PC-9 (cell line): ENCODE results near the gene TRAPPC3L. TPM values are rescaled to one million over a fixed set of nuclear protein-coding genes. Genes with fewer than 3 reads are reported as not detected.

ENCODE experiments used
- BruUV-seq: library from RNA; stranded (reverse); fragments of 400-500 nt; replicated peaks from 2 replicates; lab custom pipeline; 2021; lab: Mats Ljungman, UMichigan
- CTCF ChIA-PET: fragments of 300-600 bp; sonication (Branson Sonifier 250); formaldehyde crosslinking; loops from one replicate; lab custom pipeline; 2022; ENCODE audit warnings: antibody characterized with exemption; lab: Charles Lee
- POLR2A ChIA-PET: fragments of 300-600 bp; sonication (Branson Sonifier 250); formaldehyde crosslinking; loops from one replicate; lab custom pipeline; 2022; ENCODE audit warnings: antibody characterized with exemption; ENCODE audit not compliant: unreplicated experiment; lab: Charles Lee
- DNase-seq, 2 experiments: peaks; one replicate each; pipeline versions ENCODE4 v3.0.0 to v3.0.0-alpha.2; 2015 to 2022; ENCODE audit warnings: mixed read lengths in 1 of 2
- H2AFZ ChIP-seq: fragments of 200-600 bp; sonication (generic); 2 replicates; pipeline ENCODE4 v1.8.1; 2017; ENCODE audit warnings: antibody characterized with exemption
- H3F3A ChIP-seq: fragments of 200-600 bp; sonication (generic); 2 replicates; pipeline ENCODE4 v1.8.1; 2017; ENCODE audit warnings: antibody characterized with exemption, mild to moderate bottlenecking, low read depth; ENCODE audit not compliant: insufficient read depth
- H3K27ac ChIP-seq: fragments of 200-600 bp; sonication (generic); 2 replicates; pipeline ENCODE4 v1.6.1; 2016; ENCODE audit warnings: mixed run types
- H3K27me3 ChIP-seq: fragments of 200-600 bp; sonication (generic); 2 replicates; pipeline ENCODE4 v1.6.1; 2016; ENCODE audit warnings: low read depth, mixed run types; ENCODE audit not compliant: insufficient read depth
- H3K36me3 ChIP-seq: fragments of 200-600 bp; sonication (generic); 2 replicates; pipeline ENCODE4 v1.6.1; 2016; ENCODE audit warnings: low read depth, mixed run types
- H3K4me1 ChIP-seq: fragments of 200-600 bp; sonication (generic); replicated peaks from 2 replicates; pipeline ENCODE4 v1.6.1; 2016; ENCODE audit warnings: mixed run types; ENCODE audit not compliant: insufficient read depth
- H3K4me2 ChIP-seq: fragments of 200-600 bp; sonication (generic); 2 replicates; pipeline ENCODE4 v1.6.1; 2017; ENCODE audit warnings: mixed run types
- H3K4me3 ChIP-seq: fragments of 200-600 bp; sonication (generic); 2 replicates; pipeline ENCODE4 v1.6.1; 2016; ENCODE audit warnings: mixed run types
- H3K79me2 ChIP-seq: fragments of 200-600 bp; sonication (generic); 2 replicates; pipeline ENCODE4 v1.6.1; 2017; ENCODE audit warnings: low read depth, mixed run types
- H3K9me2 ChIP-seq: fragments of 200-600 bp; sonication (generic); 2 replicates; pipeline ENCODE4 v1.8.1; 2017; ENCODE audit warnings: mild to moderate bottlenecking; ENCODE audit not compliant: insufficient read depth
- H3K9me3 ChIP-seq: fragments of 200-600 bp; sonication (generic); 2 replicates; pipeline ENCODE4 v1.8.1; 2016; ENCODE audit warnings: low read depth; ENCODE audit not compliant: insufficient read depth
- H4K20me1 ChIP-seq: fragments of 200-600 bp; sonication (generic); 2 replicates; pipeline ENCODE4 v1.8.1; 2017; ENCODE audit not compliant: insufficient read depth
- EZH2 ChIP-seq: fragments of 200-600 bp; sonication (generic); IDR thresholded peaks from 2 replicates; pipeline ENCODE4 v1.8.0; 2017; ENCODE audit warnings: antibody characterized with exemption, low read depth
- intact Hi-C: fragments of 100-400 bp; cut with micrococcal nuclease; formaldehyde crosslinking; loops from one replicate; pipeline ENCODE4 v1.10.0; 2022; ENCODE audit not compliant: unreplicated experiment
- total RNA-seq: library from RNA; stranded (reverse); gene quantifications from 2 replicates; pipeline ENCODE4 v1.2.3, GENCODE V29; 2021
- TF ChIP-seq, protein P1 (sequence below): fragments of 200-600 bp; sonication (generic); conservative IDR thresholded peaks from 2 replicates; pipeline ENCODE4 v1.6.1; 2017; ENCODE audit warnings: mixed run types, antibody characterized with exemption, mild to moderate bottlenecking, moderate library complexity

Gene TRAPPC3L
- total RNA-seq, 1 experiment from 2014 or later = not detected

DNA sequence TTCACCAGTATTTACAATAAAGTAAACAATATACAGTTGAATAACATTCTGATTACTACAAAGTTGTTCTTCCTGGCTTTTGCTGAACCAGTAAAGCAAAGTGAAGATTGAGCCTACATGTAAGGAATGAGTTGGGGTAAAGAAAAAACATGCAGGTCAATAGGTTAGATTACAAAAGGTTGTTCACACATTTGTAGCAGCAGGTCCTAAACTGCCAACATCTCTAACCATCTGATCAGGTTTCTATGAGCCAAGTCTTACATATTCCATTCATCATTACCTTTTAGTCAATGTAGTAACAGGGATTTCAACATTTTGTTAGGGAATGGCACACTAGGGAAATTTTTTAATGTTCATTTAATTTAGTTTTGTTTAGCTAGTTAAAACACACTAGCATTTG is 93.6 kb downstream of the TRAPPC3L start:
- no peak for DNase-seq
- ChIA-PET CTCF (no interaction called here), POLR2A (no interaction called here)
- no TSS peak for BruUV-seq
- Histone ChIP-seq H3K36me3 (no peaks in the 10 kb centered on the region), H4K20me1 (no peaks in the 10 kb centered on the region), H3K27ac (no peak overlapping the region), H2AFZ (no peak overlapping the region), H3K9me2 (no peaks in the 10 kb centered on the region), H3K4me1 (peaks cover 13% of the 10 kb centered on the region), H3K4me3 (no peak overlapping the region), H3K4me2 (no peak overlapping the region), H3K27me3 (no peaks in the 10 kb centered on the region), H3F3A (0 out of 2 replicates have a peak, but pooled peaks cover 4% of the 10 kb centered on the region), H3K79me2 (no peaks in the 10 kb centered on the region), H3K9me3 (no peaks in the 10 kb centered on the region)
- TF ChIP-seq EZH2 = no peak
- TF ChIP-seq, protein P1, sequence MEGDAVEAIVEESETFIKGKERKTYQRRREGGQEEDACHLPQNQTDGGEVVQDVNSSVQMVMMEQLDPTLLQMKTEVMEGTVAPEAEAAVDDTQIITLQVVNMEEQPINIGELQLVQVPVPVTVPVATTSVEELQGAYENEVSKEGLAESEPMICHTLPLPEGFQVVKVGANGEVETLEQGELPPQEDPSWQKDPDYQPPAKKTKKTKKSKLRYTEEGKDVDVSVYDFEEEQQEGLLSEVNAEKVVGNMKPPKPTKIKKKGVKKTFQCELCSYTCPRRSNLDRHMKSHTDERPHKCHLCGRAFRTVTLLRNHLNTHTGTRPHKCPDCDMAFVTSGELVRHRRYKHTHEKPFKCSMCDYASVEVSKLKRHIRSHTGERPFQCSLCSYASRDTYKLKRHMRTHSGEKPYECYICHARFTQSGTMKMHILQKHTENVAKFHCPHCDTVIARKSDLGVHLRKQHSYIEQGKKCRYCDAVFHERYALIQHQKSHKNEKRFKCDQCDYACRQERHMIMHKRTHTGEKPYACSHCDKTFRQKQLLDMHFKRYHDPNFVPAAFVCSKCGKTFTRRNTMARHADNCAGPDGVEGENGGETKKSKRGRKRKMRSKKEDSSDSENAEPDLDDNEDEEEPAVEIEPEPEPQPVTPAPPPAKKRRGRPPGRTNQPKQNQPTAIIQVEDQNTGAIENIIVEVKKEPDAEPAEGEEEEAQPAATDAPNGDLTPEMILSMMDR = no peak
- intact Hi-C loops = no loop called here

- Histone ChIP-seq H4K20me1 (no peaks in the 10 kb centered on the region), H3K36me3 (no peaks in the 10 kb centered on the region), H2AFZ (no peak overlapping the region), H3K9me2 (no peaks in the 10 kb centered on the region), H3K4me2 (no peak overlapping the region), H3K79me2 (no peaks in the 10 kb centered on the region), H3K4me1 (peaks cover 21% of the 10 kb centered on the region), H3K9me3 (no peaks in the 10 kb centered on the region), H3K27me3 (no peaks in the 10 kb centered on the region), H3F3A (0 out of 2 replicates have a peak, but pooled peaks cover 11% of the 10 kb centered on the region), H3K4me3 (no peak overlapping the region), H3K27ac (no peak overlapping the region)
- TF ChIP-seq, protein P1 = no peak
- TF ChIP-seq EZH2 = no peak
- CTCF ChIA-PET = no interaction called here
- POLR2A ChIA-PET = no interaction called here
- intact Hi-C loops = no loop called here
- DNase-seq = no peak
- BruUV-seq = no TSS peak
Measured at GRCh38 chr6:116450769-116451740, 94.4 kb downstream of the TRAPPC3L start.

DNA sequence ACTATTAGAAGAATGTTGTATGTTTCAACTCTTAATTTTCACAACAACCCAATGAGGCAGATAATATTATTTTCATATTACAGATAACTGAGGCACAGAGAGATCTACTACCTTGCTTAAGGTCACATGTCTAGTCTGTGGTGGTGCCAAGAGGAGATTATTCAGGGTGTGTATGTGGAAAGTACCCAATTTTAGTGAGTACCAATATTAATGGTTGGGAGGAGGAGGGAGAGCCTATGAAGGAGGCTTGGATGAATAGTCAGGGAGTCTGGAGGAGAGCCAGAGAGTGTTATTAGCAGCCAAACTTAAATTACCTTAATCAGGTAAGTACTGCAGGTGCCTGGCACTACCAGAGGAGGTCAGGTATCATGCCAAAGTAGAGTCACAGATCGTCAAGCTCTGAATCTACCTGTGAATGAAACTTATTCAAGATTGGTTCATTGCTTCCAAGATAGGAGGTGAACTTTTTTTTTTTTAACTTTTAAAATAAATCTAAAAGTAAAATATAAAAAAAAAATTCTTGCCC is 95.2 kb downstream of the TRAPPC3L start:
- no peak overlapping the region for H3K4me3 ChIP-seq
- no TSS peak for BruUV-seq
- CTCF ChIA-PET = no interaction called here
- no peaks in the 10 kb centered on the region for H3K27me3 ChIP-seq
- H2AFZ ChIP-seq = no peak overlapping the region
- no peak for TF ChIP-seq EZH2
- TF ChIP-seq, protein P1 = no peak
- H3K4me2 ChIP-seq = no peak overlapping the region
- no peak for DNase-seq
- no peaks in the 10 kb centered on the region for H3K9me2 ChIP-seq
- no peaks in the 10 kb centered on the region for H3K79me2 ChIP-seq
- intact Hi-C loops = no loop called here
- peaks cover 26% of the 10 kb centered on the region for H3K4me1 ChIP-seq
- POLR2A ChIA-PET = no interaction called here
- H3K9me3 ChIP-seq = no peaks in the 10 kb centered on the region
- no peaks in the 10 kb centered on the region for H4K20me1 ChIP-seq
- no peak overlapping the region for H3K27ac ChIP-seq
- no peaks in the 10 kb centered on the region for H3K36me3 ChIP-seq
- 0 out of 2 replicates have a peak, but pooled peaks cover 11% of the 10 kb centered on the region for H3F3A ChIP-seq
